NCI-H748 (cell line): ENCODE results near the gene RIPPLY3.

Experiments
- DNase-seq: peaks from one replicate; lab custom pipeline; 2025; ENCODE audit not compliant: unreplicated experiment; lab: John Stamatoyannopoulos, UW

Gene RIPPLY3

DNA sequence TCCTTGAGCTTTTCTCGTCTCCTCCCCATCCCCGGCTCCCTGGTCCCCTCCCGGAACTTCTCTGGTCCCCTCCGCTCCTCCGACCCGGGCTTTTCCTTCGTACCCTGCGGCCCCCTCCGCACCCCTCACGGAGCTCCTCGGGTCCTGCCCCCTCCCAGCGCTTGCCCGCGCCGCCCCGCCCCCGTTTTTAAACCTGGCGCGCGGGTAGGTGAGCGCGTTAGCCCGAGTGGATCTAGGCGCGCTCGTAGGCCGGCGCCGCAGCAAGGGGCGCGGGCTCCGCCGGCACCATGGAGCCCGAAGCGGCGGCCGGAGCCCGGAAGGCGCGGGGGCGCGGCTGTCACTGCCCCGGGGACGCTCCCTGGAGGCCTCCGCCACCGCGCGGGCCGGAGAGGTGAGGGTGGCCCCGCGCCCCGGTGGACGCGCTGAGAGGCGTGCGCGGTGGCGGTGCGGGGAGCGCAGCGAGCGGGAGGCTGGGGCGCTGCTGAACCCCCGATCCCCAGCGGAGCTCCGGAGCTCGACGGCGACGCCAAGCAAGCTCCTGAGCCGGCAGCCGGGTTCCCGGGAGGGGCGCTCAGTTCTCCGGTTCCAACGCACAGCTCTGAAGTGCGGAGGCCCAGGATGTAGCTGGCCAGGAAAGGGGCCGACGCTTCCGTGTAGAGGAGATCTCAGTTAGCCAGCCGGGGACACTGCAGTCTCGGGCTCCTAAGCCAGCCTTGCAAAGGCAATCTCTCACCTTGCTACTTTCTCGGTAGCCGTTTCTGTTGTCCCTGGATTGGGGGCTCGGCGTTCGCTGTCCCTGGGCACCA lies at the start of gene RIPPLY3:
TSS of gene RIPPLY3 (plus strand) at position 217 of the 806 bp plus-strand sequence. CDS start at position 288, 71 bp downstream.
- DNase-seq, result peak; percentile 61

DNA sequence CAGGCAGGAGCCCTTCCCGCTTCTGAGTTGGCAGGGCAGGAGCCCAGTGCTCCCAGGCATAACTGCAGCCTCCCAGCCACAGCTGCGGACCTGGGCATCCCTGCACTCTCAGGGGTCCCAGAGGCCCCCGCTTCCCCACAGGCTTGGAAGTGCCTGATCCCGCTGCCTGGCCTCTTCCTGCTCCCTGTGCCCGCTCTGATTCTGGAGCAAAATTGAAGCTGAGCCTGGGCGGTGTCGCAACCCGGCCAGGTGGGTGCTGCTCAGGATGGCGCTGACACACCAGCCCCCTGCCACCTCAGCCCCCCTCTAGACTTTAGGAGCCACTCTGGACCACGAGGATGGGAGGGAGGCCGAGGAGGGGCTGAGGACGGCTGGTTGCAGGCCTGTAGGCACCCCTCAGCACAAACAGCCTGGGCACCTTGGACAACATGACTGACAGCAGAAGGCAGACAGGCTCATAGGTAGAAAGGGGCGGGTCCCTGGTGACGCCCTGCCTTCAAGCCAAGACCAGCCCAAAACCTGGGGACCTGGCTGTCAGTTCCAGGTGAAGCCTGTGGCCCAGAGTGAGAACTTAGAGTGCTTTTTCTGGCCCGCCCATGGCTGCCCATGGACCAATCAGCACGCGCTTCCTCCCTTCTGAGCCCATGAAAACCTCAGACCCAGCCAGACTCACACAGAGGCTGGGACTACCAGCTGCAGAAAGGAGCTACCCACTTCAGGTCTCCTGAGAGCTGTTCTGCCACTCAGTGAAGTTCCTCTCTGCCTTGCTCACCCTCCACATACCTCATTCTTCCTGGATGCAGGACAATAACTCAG lies 47.3 kb upstream of the RIPPLY3 start:
- DNase-seq, result no peak

GRCh38 chr21:36960676-36961284 lies 45.7 kb upstream of the RIPPLY3 start:
- DNase-seq, result no peak

DNA sequence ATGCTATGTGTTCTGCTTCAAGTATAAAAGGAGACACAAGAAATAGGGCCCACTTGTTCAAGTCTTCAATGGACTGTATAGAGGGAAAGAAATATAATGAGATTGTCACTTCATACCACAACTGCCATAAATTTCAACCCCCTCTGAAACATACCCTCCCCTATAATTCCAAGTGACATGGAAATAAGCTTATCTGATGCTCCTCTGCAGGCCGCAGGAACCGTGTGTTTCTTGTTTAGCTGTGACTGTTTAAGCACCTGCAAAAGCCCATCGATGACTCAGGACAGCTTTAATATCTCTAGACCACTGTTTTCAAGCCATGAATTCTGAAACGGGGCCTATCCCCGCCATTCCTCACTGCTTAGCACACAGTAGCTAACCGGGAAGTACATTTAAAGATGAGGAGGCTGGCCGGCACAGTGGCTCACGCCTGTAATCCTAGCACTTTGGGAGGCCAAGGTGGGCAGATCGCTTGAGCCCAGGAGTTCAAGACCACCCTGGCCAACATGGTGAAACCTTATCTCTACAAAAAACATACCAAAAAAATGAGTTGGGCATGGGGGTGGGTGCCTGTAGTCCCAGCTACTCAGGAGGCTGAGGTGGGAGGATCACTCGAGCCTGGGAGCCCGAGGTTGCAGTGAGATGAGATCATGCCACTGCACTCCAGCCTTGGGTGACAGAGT lies 44.3 kb upstream of the RIPPLY3 start:
- no peak for DNase-seq

GRCh38 chr21:36964398-36964797 lies 42.1 kb upstream of the RIPPLY3 start:
- no peak for DNase-seq

DNA sequence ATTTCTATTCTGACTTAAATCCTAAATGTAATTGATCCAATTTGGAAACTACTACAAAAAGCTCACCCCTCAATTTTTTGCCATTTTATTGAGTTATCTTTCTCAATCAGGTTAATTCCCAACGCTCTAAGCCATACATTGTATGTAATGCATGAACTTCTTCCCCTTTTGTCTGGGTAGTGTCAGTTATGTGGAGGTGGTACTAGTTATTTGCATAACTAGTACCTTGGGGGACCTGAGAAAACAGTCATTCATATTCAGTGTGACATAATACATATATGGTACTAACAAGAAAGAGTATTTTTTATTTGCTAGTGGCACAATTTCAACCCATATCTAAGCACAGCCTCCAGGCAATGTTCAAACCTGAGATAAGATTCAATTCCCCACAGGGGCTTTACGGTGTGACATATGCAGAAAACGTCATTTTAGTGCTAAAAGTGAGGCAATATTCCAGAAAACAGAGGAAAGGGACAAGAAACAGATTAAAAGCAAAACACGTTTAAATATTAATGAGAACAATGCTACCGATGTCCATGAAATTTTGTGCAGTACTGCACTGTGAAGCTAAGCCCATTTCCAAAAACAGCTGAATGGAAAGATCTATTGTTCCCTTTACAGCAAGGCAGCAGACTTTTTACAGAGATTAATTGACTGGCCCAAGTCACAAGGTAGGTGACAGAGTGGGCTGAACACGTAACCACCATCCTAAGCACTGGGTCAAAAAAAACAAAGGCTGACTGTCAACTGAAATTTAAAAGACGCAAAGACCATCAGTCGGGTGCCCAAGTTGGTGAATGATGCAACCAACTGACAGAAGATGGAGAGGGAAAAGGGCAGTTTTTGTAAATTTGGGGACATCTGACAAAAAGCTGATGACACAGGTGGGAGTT lies 41.4 kb upstream of the RIPPLY3 start:
- DNase-seq, result no peak

- DNase-seq, result no peak
Observed at GRCh38 chr21:36965720-36966065, 40.8 kb upstream of the RIPPLY3 start.

DNA sequence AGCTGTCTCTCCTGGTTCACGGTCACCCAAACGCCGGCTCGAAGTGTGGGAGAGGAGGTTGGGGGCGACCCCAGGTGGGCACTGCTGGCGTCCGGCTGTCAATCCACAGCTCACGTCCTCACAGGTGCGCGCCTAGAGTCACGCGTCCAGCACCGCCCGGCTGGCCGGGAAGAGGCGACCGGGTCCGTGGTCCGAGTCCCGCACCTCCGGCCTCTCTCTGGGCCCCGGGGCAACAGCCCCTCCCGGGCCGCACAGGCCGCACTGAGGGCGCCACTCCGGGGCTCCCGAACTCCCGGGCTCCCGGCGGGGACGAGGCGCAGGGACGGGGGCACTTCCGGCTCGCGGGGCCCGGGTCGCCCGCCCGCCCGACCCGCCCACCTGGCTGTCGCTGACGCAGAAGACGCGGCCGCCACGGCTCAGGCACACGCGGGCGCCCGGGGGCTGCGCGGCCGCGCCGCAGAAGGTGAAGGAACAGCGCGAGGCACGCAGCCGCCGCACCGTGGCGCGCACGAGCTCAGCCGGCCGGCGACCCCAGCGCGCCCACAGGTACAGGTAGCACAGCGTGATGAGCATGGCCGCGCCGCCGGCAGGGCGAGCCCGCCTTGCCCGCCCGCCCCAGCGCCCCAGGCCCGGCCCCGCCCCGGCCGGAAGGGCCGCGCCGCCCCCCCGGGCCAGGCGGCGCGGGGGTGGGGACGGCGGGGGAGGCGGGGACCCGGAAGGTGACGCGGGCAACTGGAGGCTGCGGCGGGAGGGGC lies 40.3 kb upstream of the RIPPLY3 start, which contains the start of gene HLCS:
TSS of gene HLCS (minus strand) at position 604 of the 755 bp plus-strand sequence. CDS start at position 573, 31 bp downstream.
- peak; percentile 83 for DNase-seq

DNA sequence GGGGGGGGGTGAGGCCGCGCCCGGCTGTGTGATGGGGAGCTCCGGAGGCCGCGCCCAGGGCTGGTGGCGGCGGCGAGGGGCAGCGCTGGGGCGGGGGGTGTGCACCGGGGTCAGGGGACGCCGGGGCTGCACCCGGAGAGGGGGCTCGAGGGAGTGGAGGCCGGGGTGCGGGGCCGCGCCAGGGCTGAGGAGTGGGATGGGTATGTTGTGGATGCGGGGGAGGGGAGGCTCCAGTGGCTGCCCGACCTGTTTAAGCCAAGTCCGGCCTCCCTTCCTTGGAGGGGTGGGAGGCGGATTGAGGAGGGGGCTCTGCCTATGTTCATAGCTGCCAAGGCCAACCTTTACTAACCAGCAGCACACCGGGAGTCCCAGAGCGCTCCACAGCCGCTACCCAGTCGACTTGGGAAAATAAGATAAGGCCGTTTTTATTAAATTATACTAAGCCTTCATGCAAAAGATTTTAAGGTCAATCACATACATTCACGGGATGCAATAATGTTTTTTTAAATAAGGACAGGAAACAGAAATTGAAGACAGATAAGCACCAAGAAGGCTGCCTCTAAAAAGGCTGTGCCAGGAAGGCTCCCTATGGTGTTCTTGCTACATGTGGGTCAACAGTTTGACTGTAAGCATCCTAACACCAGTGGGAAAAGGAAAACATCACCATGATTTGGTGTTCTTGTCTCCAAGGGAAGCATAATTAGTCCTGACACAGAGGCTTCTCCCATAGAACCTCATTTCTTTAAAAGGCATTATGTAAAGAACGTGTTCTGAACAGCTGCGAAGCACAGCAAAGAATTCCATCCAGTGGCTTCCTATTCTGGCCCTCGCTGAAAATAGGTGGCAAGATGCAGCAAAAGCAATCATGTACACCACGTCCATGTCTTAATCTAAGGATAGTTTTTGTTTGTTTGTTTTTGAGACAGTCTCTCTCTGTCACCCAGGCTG lies 39.4 kb upstream of the RIPPLY3 start:
- peak; percentile 48 for DNase-seq

- DNase-seq, result no peak
Observed at GRCh38 chr21:36968414-36968813, 38.1 kb upstream of the RIPPLY3 start.

- DNase-seq, result no peak
Observed at GRCh38 chr21:36968976-36969375, 37.5 kb upstream of the RIPPLY3 start.

DNA sequence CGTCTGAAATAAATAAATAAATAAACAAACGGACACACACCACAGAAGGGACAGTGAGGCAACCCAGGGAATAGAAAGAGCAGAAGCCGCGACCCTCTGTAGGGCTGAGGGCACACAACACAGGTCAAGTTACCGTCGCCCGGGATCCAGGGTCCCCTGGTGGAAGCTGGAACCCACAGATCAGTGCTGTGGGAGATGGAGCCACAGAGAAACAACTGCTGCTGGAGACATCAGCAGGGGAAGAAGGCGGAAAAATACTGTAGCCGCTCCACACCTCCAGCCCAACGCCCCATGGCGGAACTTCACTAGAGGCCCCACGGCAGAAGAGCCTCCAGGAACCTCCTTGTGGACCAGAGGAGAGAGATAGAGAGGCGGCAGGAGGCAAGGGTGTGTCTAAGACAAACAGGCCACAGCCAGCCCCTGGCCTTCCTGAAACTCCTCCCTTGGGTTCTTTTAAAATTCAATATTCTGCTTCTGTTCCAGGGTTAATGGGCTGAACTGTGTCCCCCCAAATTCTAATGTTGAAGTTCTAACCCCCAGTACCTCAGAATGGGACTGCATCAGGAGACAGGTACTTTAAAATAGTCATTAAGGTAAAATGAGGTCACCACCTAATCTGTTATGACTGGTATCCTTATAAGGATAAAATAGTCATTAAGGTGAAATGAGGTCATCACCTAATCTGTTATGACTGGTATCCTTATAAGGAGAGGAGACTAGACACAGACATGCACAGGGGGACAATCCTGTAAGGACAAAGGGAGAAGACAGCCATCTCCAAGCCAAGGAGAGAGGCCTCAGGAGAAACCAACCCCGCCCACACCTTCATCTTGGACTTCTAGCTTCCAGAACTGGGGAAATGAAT lies 32.3 kb upstream of the RIPPLY3 start:
- DNase-seq, result no peak

GRCh38 chr21:36974851-36975192 lies 31.7 kb upstream of the RIPPLY3 start:
- no peak for DNase-seq

GRCh38 chr21:36976228-36976861 lies 30.2 kb upstream of the RIPPLY3 start:
- DNase-seq, result no peak

DNA sequence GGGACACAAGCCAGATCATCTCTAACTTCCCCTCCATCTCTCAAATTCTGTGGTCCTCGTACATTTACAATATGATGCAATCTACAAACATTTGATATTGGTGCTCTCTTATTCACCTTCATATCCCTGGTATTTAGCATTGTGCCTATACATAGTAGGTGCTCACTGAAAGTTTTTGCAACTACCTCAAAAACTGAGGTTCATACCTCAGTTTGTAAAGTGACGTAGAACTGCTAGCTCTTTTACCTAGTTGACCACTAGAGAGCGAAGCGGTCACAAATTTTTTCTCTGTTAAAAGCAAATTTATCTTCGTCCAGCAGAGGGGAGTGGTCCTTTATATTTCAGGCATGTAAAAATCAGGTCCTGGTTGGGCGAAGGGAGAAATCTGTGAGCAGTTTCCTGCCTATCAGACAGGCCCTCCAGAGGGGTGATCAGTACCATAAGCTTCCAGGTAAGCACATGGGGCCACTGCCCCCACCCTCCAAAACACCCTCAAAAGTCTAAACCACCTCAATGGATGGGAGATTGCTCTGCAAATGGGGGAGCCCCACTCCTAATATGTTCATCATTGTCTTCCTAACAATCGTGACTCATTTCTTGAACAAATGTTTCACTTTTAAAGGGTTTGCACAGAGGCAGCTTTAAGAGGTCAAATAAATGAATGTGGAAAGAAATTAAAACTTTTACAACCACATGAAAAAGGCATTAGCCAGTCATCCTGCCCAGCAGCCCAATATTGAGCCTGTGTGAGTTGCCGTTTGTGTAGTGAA lies 29.4 kb upstream of the RIPPLY3 start:
- DNase-seq, result peak; percentile 82
